GM12891 (cell line): ENCODE data around the gene MPZL2.

Experiments
- POLR2A ChIP-seq: IDR thresholded peaks from 2 replicates; pipeline ENCODE4 v1.6.1; 2011; ENCODE audit warnings: low read depth, low read length, control low read depth
- POLR2AphosphoS5 ChIP-seq: IDR thresholded peaks from 2 replicates; pipeline ENCODE4 v1.6.1; 2011; ENCODE audit warnings: low read depth, low read length, control low read depth
- TAF1 ChIP-seq: IDR thresholded peaks from 2 replicates; pipeline ENCODE4 v1.6.1; 2011; ENCODE audit warnings: low read depth, low read length, control low read depth

DNA sequence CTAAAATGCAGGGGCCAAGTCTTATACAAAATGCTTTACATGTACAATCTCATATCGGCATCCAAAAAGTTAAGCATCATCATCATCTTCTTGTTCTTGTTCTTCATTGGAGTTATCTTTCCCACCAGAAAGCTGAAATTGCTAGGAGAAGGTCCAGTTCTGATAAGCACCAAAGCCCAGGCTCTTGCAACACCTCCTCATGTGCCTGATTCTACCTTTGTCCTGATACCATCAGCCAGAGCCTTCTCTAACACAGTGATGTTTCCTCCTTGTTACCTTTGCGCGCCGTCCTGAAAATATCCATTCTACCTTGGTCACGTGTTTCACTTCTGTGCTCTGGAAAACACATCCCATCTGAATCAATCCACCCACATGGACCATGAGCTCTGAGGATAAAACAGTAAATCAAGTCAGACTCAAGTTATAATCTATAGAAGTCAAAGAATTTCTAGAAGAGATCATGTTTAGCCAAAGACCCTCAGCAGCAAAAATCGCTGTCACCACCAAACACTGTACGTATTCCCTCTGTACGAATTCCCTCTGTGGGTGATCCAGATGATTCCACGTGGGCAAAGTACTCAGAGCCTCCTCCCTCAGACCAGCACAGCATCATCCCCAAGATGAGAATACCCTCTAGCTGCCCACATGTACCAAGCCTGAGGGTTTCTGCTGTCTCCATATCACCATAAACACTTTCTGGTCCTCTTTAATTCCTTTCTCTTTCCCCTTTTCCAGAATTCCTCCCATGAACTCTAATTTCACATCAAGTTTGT lies 58.3 kb downstream of the MPZL2 start:
- no peak for TF ChIP-seq POLR2A
- no peak for TF ChIP-seq POLR2AphosphoS5
- no peak for TF ChIP-seq TAF1
